Astrocyte of the cerebellum (primary cell): ENCODE results near the gene FHOD3.

Experiments used
- DNase-seq: peaks from one replicate; pipeline ENCODE4 v3.0.0-alpha.2; 2011; ENCODE audit warnings: low read depth
- H3K4me3 ChIP-seq: 2 replicates; pipeline ENCODE4 v1.5.1; 2011; ENCODE audit warnings: mild to moderate bottlenecking, low read depth, low read length, moderate library complexity
- CTCF ChIP-seq: IDR thresholded peaks from 2 replicates; pipeline ENCODE4 v1.5.1; 2012; ENCODE audit warnings: low read length, low read depth, moderate library complexity, mild to moderate bottlenecking; ENCODE audit errors: missing control alignments
- in situ Hi-C: cut with HindIII; loops from 2 replicates; pipeline ENCODE4 v1.10.0; 2017; ENCODE audit warnings: low sequenced_read_pairs

The FHOD3 gene

DNA sequence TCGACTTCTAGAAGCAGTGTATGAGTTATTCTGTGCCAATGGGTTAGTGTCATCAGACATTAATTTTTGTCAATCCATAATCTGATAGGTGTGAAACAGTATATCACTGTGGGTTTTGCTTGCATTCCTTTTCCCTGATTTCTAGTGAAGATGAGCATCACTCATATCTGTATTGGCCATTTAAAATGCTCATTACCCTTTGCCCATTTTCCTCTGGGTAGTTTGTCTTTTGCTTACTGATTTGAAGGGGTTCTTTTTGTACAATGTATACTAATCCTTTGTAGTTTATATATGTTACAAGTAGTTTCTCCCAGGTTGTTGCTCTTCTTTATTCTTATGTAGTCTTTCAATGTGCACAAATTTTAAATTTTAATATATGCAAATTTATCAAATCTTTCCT, 379.1 kb downstream of the FHOD3 start:
- in situ Hi-C loops = no loop called here
- DNase-seq = no peak
- no peak for TF ChIP-seq CTCF
- no peak overlapping the region for H3K4me3 ChIP-seq

DNA sequence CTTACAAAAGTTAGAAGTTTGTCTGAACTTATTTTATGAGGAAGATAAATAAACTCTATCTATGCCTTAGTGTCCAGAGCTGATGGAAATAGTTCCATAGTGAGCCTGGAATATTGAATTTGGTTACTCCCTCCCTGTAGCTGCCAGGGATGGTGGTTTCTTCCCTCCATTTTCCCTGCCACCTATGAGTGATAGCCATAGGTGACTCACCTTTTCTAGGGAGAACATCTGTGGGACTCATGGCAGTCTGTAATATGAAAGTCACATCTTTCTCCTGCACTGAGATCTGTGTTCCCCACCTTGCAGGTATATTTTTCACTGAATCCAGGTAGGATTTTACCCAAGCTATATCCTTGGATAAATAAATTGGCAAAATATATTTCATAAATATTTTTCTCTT, 382.5 kb downstream of the FHOD3 start:
- no peak overlapping the region for H3K4me3 ChIP-seq
- TF ChIP-seq CTCF = no peak
- in situ Hi-C loops = no loop called here
- DNase-seq = no peak

DNA sequence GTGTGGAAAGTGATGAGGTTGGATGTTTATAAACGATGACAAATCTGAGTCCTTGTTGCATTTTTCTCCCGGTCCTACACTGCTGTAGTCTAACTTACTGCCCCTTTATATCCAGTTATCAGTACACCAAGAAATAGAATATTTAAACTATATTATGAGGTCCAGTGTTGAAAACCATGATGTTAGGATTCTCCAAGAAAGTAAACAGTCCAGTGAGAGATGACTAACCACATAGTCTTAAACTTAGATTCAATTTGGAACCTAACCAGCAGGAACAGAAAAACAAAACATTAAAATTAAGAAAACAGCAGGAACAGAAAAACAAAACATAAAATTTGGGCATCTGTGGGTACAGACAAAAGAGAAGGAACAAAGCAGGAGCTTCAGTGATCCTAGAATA, 388.1 kb downstream of the FHOD3 start:
- TF ChIP-seq CTCF = no peak
- in situ Hi-C loops = no loop called here
- DNase-seq = no peak
- no peak overlapping the region for H3K4me3 ChIP-seq

DNA sequence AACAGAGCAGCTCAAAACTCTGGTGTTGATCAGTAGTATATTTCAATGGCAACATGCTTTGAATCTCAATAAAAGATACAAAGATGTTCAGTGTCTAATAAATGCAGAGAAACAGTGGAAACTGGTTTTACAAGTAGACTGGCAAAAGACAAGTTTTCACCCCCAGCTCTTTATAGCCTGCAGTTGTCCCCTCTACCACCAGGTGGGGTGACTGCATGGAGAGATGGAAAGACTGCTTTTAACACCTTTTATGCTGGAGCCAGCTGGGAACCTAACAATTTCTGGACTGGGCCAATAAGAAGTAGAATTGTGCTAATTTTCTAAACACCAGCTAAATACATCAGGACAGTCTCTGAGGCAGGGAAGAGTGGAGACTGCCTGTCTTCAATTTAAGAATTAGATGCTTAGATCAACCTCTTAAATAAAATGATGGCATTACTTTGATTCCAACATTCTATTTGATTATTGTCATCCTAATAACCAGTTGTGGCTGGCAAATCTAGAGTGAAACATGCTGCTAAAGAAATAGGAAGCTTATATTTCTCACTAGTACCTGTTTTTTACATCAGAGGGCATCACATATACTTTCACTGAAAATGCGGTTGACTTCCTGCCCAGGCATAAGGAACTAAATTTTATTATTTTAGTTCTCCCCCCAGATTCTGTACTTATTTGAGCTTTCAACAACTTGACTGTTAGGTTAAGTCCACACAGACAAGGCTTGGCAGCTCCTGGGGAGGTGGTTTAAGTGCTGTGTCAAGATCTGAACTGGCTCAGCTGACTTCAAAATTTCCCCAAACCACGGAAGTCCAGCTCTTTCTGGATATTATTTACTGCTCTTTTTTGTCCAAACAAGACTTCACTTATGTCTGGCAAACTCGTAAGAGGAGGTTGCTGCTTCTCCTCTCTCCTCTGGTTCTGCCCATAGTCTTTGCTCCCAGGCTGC, 390.8 kb downstream of the FHOD3 start:
- in situ Hi-C loops = no loop called here
- no peak overlapping the region for H3K4me3 ChIP-seq
- peak; percentile 99 for TF ChIP-seq CTCF
- DNase-seq = peak; percentile 53

- in situ Hi-C loops = no loop called here
Measured at GRCh38 chr18:36692371-36692770, 394.9 kb downstream of the FHOD3 start.

DNA sequence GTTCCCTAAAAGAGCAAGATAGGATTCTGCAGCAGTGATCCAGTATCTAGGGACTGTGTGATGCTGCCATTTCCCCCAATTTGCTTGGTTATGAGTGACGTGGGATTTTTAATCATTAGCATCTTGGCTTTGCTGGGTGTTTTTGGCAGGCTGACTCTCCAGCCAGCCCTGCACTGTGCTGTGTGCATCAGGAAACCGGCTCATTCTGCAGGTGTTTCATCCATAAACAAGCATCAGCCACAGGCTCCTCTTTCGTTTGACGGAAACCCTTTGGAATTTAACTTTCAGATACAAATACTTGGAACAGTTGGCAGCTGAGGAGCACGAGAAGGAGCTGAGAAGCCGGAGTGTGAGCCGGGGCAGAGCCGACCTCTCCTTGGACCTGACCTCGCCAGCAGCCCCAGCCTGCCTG, 395.4 kb downstream of the FHOD3 start:
- peak overlapping the region; percentile 7 for H3K4me3 ChIP-seq
- no peak for TF ChIP-seq CTCF
- in situ Hi-C loops = no loop called here
- DNase-seq = no peak

More at GRCh38 chr18:36692371-36692770, 394.9 kb downstream of the FHOD3 start:
- no peak overlapping the region for H3K4me3 ChIP-seq
- no peak for TF ChIP-seq CTCF
- peak; percentile 78 for DNase-seq
